Fibroblast of lung (primary cell): ENCODE data around the gene SPTA1. TPM values are rescaled to one million over a fixed set of nuclear protein-coding genes. Genes with fewer than 3 reads are reported as not detected.

Experiments
- DNase-seq, 2 donors: peaks; one replicate each; pipeline versions ENCODE4 v3.0.0 to v3.0.0-alpha.2; 2010; ENCODE audit warnings: low read depth in 2 of 2
- H2AFZ ChIP-seq: 2 replicates; pipeline ENCODE4 v1.5.1; 2012; ENCODE audit warnings: low read length, control low read depth, inconsistent platforms
- H3K27ac ChIP-seq: 2 replicates; pipeline ENCODE4 v1.5.1; 2011; ENCODE audit warnings: low read length, control low read depth; ENCODE audit not compliant: insufficient read depth
- H3K27me3 ChIP-seq: 2 replicates; pipeline ENCODE4 v1.5.1; 2011; ENCODE audit warnings: mild to moderate bottlenecking, low read length; ENCODE audit not compliant: control insufficient read depth, insufficient read depth
- H3K36me3 ChIP-seq: 2 replicates; pipeline ENCODE4 v1.5.1; 2011; ENCODE audit warnings: low read length; ENCODE audit not compliant: control insufficient read depth, insufficient read depth
- H3K4me1 ChIP-seq: 2 replicates; pipeline ENCODE4 v1.5.1; 2011; ENCODE audit warnings: low read length; ENCODE audit not compliant: control insufficient read depth, insufficient read depth; ENCODE audit errors: extremely low read depth
- H3K4me2 ChIP-seq: 2 replicates; pipeline ENCODE4 v1.5.1; 2011; ENCODE audit warnings: low read length, control low read depth; ENCODE audit not compliant: insufficient read depth; ENCODE audit errors: extremely low read depth
- H3K4me3 ChIP-seq, 4 experiments: fragments of 200-600 bp in 1 of 4; sonication (generic) in 1 of 4; replicated peaks in 1 of 4; 2 replicates each; pipeline ENCODE4 v1.5.1; 2011 to 2016; ENCODE audit warnings: low read length in 4 of 4, low read depth in 3 of 4, mild to moderate bottlenecking in 3 of 4, control low read depth in 2 of 4, inconsistent platforms in 1 of 4, mixed read lengths in 1 of 4; ENCODE audit not compliant: insufficient read depth in 1 of 4; ENCODE audit errors: control extremely low read depth in 1 of 4
- H3K79me2 ChIP-seq: 2 replicates; pipeline ENCODE4 v1.5.1; 2012; ENCODE audit warnings: mild to moderate bottlenecking, low read length, inconsistent platforms; ENCODE audit not compliant: control insufficient read depth, insufficient read depth
- H3K9ac ChIP-seq: 2 replicates; pipeline ENCODE4 v1.5.1; 2011; ENCODE audit warnings: mild to moderate bottlenecking, low read length, control low read depth; ENCODE audit not compliant: insufficient read depth
- H3K9me3 ChIP-seq: 2 replicates; pipeline ENCODE4 v1.5.1; 2012; ENCODE audit warnings: low read depth, low read length; ENCODE audit not compliant: control insufficient read depth, insufficient read depth
- H4K20me1 ChIP-seq: 2 replicates; pipeline ENCODE4 v1.5.1; 2011; ENCODE audit warnings: low read length; ENCODE audit not compliant: control insufficient read depth, insufficient read depth; ENCODE audit errors: extremely low read depth
- EZH2 ChIP-seq: IDR thresholded peaks from 2 replicates; pipeline ENCODE4 v1.5.1; 2012; ENCODE audit warnings: low read length, control low read depth, mild to moderate bottlenecking; ENCODE audit errors: missing control alignments
- polyA plus RNA-seq, 2 donors: library from polyadenylated mRNA; depleted of rRNA in 1 of 2; stranded (reverse) in 1 of 2; unstranded in 1 of 2; fragments of >200 nt; gene quantifications; 2 replicates each; pipeline ENCODE4 v1.2.1, GENCODE V29; 2011 to 2012; ENCODE audit warnings: missing spikeins in 1 of 2
- total RNA-seq: library from RNA; depleted of rRNA; stranded (reverse); fragments of >200 nt; gene quantifications from 2 replicates; pipeline ENCODE4 v1.2.1, GENCODE V29; 2014
- TF ChIP-seq, protein P1 (sequence below), 2 donors: IDR thresholded peaks in 1 of 2; conservative IDR thresholded peaks in 1 of 2; 1 replicate in 1 of 2; 2 replicates in 1 of 2; pipeline ENCODE4 v1.5.1; 2011 to 2012; ENCODE audit warnings: low read length in 2 of 2, control low read depth in 1 of 2, inconsistent platforms in 1 of 2, low read depth in 1 of 2, mild to moderate bottlenecking in 1 of 2

Gene SPTA1
- total and polyA plus RNA-seq, 2 donors (not counting 1 experiment from before 2014, with no cell fraction given), result 0.07 to 0.17 TPM

DNA sequence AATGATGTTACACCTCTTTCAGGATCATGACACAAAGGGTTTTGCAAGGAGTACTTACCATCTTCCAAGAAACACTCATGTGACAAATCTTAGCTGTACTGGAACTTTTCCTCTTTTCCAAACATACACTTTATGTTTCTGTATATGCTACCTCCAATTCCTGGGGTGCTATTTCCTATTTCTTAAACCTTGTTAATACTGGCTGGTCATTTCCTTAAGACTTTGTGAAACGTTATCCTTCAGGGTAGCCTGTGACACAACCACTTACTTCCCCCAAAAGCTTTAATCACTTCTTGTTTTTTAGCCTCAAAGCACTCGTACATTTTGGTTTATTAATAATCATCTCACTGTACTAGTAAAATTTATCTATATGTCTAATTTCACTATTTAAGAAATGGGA is 42.1 kb downstream of the SPTA1 start:
- TF ChIP-seq, protein P1, sequence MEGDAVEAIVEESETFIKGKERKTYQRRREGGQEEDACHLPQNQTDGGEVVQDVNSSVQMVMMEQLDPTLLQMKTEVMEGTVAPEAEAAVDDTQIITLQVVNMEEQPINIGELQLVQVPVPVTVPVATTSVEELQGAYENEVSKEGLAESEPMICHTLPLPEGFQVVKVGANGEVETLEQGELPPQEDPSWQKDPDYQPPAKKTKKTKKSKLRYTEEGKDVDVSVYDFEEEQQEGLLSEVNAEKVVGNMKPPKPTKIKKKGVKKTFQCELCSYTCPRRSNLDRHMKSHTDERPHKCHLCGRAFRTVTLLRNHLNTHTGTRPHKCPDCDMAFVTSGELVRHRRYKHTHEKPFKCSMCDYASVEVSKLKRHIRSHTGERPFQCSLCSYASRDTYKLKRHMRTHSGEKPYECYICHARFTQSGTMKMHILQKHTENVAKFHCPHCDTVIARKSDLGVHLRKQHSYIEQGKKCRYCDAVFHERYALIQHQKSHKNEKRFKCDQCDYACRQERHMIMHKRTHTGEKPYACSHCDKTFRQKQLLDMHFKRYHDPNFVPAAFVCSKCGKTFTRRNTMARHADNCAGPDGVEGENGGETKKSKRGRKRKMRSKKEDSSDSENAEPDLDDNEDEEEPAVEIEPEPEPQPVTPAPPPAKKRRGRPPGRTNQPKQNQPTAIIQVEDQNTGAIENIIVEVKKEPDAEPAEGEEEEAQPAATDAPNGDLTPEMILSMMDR (conservative IDR thresholded peaks at IDR 0.05 in 1 of 2, IDR thresholded peaks at IDR 0.05 in 1 of 2; ENCODE audit: low read depth in 1 of 2, low read length in 2 of 2), result no peak
- no peak for TF ChIP-seq EZH2
- Histone ChIP-seq H3K79me2 (no peaks in the 10 kb centered on the region), H2AFZ (no peak overlapping the region), H4K20me1 (no peaks in the 10 kb centered on the region), H3K9ac (no peak overlapping the region), H3K27me3 (no peaks in the 10 kb centered on the region), H3K36me3 (no peaks in the 10 kb centered on the region), H3K4me3 (no peak overlapping the region), H3K9me3 (no peaks in the 10 kb centered on the region), H3K4me2 (no peak overlapping the region), H3K27ac (no peak overlapping the region), H3K4me1 (no peaks in the 10 kb centered on the region)
- DNase-seq, result no peak

DNA sequence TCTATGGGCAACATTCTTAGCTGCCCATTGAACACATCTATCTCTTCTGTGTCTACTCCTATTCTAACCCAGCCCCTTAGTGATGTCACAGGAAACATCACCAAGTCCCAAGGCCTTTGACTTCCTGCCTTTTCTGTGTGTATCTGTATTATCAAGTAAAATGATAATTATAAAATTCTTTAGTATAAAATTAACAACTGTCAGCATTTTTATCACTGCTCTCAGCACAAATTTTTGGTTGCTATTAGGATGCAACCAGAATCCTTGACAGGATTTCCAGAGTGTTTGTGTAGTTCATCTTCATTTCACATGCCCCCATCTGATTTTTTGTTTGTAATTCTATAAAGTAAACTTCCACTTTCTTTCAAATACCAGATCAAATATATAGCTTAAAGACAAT is 47.6 kb downstream of the SPTA1 start:
- Histone ChIP-seq H3K9me3 (no peaks in the 10 kb centered on the region), H3K27me3 (no peaks in the 10 kb centered on the region), H2AFZ (no peak overlapping the region)

DNA sequence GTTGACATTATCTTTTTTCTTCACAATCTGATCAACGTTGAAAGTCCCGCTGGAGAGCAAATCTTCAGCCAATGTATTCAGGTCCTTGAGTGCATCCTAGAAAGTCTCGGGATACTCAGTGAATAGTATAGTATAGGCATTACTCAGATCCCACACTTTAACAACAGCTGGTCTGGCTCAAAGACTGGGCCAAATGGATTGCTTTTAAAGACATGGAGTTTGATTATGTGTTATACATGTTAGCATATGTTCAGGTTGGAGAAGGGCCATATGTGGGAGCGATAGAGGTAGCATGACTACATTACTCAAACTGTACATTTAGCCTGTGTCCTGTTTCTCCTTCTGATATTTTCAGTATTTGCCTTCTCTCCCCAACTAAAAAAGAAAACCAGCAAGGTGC is 48.4 kb downstream of the SPTA1 start:
- no peak overlapping the region for H3K4me3 ChIP-seq
- no peaks in the 10 kb centered on the region for H3K27me3 ChIP-seq
- DNase-seq, result no peak
- TF ChIP-seq EZH2, result no peak
- TF ChIP-seq, protein P1 (conservative IDR thresholded peaks at IDR 0.05 in 1 of 2, IDR thresholded peaks at IDR 0.05 in 1 of 2; ENCODE audit: low read depth in 1 of 2, low read length in 2 of 2), result no peak
- no peaks in the 10 kb centered on the region for H3K36me3 ChIP-seq
- H3K9me3 ChIP-seq, result no peaks in the 10 kb centered on the region
- no peaks in the 10 kb centered on the region for H4K20me1 ChIP-seq
- H3K4me2 ChIP-seq, result no peak overlapping the region
- no peak overlapping the region for H2AFZ ChIP-seq
- H3K27ac ChIP-seq, result no peak overlapping the region
- H3K4me1 ChIP-seq, result no peaks in the 10 kb centered on the region
- H3K79me2 ChIP-seq, result no peaks in the 10 kb centered on the region
- H3K9ac ChIP-seq, result no peak overlapping the region

More for the DNA sequence above, 47.6 kb downstream of the SPTA1 start:
- H3K4me2 ChIP-seq, result no peak overlapping the region
- H3K36me3 ChIP-seq, result no peaks in the 10 kb centered on the region
- H4K20me1 ChIP-seq, result no peaks in the 10 kb centered on the region
- H3K9ac ChIP-seq, result no peak overlapping the region
- no peak overlapping the region for H3K27ac ChIP-seq
- no peak overlapping the region for H3K4me3 ChIP-seq
- DNase-seq, result no peak
- H3K4me1 ChIP-seq, result no peaks in the 10 kb centered on the region
- TF ChIP-seq, protein P1 (conservative IDR thresholded peaks at IDR 0.05 in 1 of 2, IDR thresholded peaks at IDR 0.05 in 1 of 2; ENCODE audit: low read depth in 1 of 2, low read length in 2 of 2), result no peak
- no peak for TF ChIP-seq EZH2
- H3K79me2 ChIP-seq, result no peaks in the 10 kb centered on the region
